AG04450 (cell line): ENCODE measurements around the gene NT5M. TPM values are rescaled to one million over a fixed set of nuclear protein-coding genes. Genes with fewer than 3 reads are reported as not detected.

ENCODE experiments used
- CTCF ChIA-PET: fragments of 300-600, 350-600 bp; formaldehyde crosslinking; extraction: SDS; loops from one replicate; lab custom pipeline; 2022; ENCODE audit warnings: antibody characterized with exemption, inconsistent platforms; lab: Charles Lee
- POLR2A ChIA-PET: fragments of 350-600 bp; formaldehyde crosslinking; extraction: SDS; loops from one replicate; lab custom pipeline; 2021; ENCODE audit warnings: antibody characterized with exemption, inconsistent platforms; lab: Yijun Ruan, JAX
- DNase-seq: peaks from one replicate; pipeline ENCODE4 v3.0.0-alpha.2; 2011; ENCODE audit warnings: low read depth, low spot score
- H3K27ac ChIP-seq: one replicate; pipeline ENCODE4 v1.5.1; 2012; ENCODE audit warnings: low read depth, low read length, control low read depth
- H3K27me3 ChIP-seq: one replicate; pipeline ENCODE4 v1.6.0; 2012; ENCODE audit warnings: low read length; ENCODE audit not compliant: control insufficient read depth, insufficient read depth
- H3K4me3 ChIP-seq: 2 replicates; pipeline ENCODE4 v1.5.1; 2011; ENCODE audit warnings: mild to moderate bottlenecking, low read depth, low read length, control low read depth
- H3K9me3 ChIP-seq: 2 replicates; pipeline ENCODE4 v1.5.1; 2012; ENCODE audit warnings: low read length; ENCODE audit not compliant: control insufficient read depth, insufficient read depth
- CTCF ChIP-seq: IDR thresholded peaks from 2 replicates; pipeline ENCODE4 v1.5.1; 2011; ENCODE audit warnings: low read depth, low read length, control low read depth, inconsistent platforms
- polyA plus RNA-seq: library from polyadenylated mRNA; depleted of rRNA; stranded (reverse); fragments of >200 nt; gene quantifications from 2 replicates; pipeline ENCODE4 v1.2.3, GENCODE V29; 2011

The NT5M gene
- polyA plus RNA-seq, 1 experiment = 0.36 TPM

- Histone ChIP-seq H3K4me3 (no peak overlapping the region), H3K27me3 (peaks cover 5% of the 10 kb centered on the region), H3K27ac (no peak overlapping the region), H3K9me3 (no peaks in the 10 kb centered on the region; the same call in 1 of the 2 replicates)
- DNase-seq = no peak
- POLR2A ChIA-PET = no interaction called here
- no peak for TF ChIP-seq CTCF
- CTCF ChIA-PET = interaction anchor here (1.0 kb wide), 1 partner anchor 300 kb away, joined by 3 read pairs; no protein-coding TSS in a partner anchor
These were observed 39.2 kb downstream of the NT5M start for GRCh38 chr17:17342242-17342945.

GRCh38 chr17:17343160-17343735 lies 40.1 kb downstream of the NT5M start:
- no peak overlapping the region for H3K4me3 ChIP-seq
- no peak overlapping the region for H3K27ac ChIP-seq
- POLR2A ChIA-PET = no interaction called here
- CTCF ChIA-PET = no interaction called here
- DNase-seq = no peak
- H3K27me3 ChIP-seq = peaks cover 5% of the 10 kb centered on the region
- TF ChIP-seq CTCF = no peak
- no peaks in the 10 kb centered on the region; the same call in 1 of the 2 replicates for H3K9me3 ChIP-seq

GRCh38 chr17:17343896-17344506 lies 40.8 kb downstream of the NT5M start:
- CTCF ChIA-PET = no interaction called here
- no peak for DNase-seq
- Histone ChIP-seq H3K27ac (no peak overlapping the region), H3K4me3 (no peak overlapping the region), H3K27me3 (peaks cover 8% of the 10 kb centered on the region), H3K9me3 (no peaks in the 10 kb centered on the region; the same call in 1 of the 2 replicates)
- no peak for TF ChIP-seq CTCF
- POLR2A ChIA-PET = no interaction called here

- Histone ChIP-seq H3K9me3 (no peaks in the 10 kb centered on the region; the same call in 1 of the 2 replicates), H3K4me3 (no peak overlapping the region), H3K27ac (no peak overlapping the region), H3K27me3 (peaks cover 8% of the 10 kb centered on the region)
- no peak for TF ChIP-seq CTCF
- no peak for DNase-seq
- ChIA-PET POLR2A (no interaction called here), CTCF (interaction anchor here (1.0 kb wide), 1 partner anchor 10 kb away, joined by 4 read pairs; no protein-coding TSS in a partner anchor)
These were observed 41.5 kb downstream of the NT5M start for GRCh38 chr17:17344507-17345293.
